ENCODE data around the gene IRX3. TPM values are rescaled to one million over a fixed set of nuclear protein-coding genes. Genes with fewer than 3 reads are reported as not detected.

The IRX3 gene
- total and polyA plus RNA-seq, 2 experiments from 2014 or later: 0.90 to 1.6 TPM

GRCh38 chr16:54266363-54266955 lies 20.1 kb downstream of the IRX3 start:
- H3K4me1 ChIP-seq (ENCODE audit: insufficient read depth): no peaks in the 10 kb centered on the region
- ATAC-seq: no peak
- no peaks in the 10 kb centered on the region for H3K79me2 ChIP-seq (replicated peaks; ENCODE audit: insufficient read depth)
- H2AFZ ChIP-seq: no peak overlapping the region
- H3K4me3 ChIP-seq: no peak overlapping the region
- H3F3A ChIP-seq (replicated peaks; ENCODE audit: low read depth): no peaks in the 10 kb centered on the region
- no peaks in the 10 kb centered on the region for H3K36me3 Mint-ChIP-seq (ENCODE audit: low read depth)
- TF ChIP-seq, protein P1, sequence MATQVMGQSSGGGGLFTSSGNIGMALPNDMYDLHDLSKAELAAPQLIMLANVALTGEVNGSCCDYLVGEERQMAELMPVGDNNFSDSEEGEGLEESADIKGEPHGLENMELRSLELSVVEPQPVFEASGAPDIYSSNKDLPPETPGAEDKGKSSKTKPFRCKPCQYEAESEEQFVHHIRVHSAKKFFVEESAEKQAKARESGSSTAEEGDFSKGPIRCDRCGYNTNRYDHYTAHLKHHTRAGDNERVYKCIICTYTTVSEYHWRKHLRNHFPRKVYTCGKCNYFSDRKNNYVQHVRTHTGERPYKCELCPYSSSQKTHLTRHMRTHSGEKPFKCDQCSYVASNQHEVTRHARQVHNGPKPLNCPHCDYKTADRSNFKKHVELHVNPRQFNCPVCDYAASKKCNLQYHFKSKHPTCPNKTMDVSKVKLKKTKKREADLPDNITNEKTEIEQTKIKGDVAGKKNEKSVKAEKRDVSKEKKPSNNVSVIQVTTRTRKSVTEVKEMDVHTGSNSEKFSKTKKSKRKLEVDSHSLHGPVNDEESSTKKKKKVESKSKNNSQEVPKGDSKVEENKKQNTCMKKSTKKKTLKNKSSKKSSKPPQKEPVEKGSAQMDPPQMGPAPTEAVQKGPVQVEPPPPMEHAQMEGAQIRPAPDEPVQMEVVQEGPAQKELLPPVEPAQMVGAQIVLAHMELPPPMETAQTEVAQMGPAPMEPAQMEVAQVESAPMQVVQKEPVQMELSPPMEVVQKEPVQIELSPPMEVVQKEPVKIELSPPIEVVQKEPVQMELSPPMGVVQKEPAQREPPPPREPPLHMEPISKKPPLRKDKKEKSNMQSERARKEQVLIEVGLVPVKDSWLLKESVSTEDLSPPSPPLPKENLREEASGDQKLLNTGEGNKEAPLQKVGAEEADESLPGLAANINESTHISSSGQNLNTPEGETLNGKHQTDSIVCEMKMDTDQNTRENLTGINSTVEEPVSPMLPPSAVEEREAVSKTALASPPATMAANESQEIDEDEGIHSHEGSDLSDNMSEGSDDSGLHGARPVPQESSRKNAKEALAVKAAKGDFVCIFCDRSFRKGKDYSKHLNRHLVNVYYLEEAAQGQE (IDR thresholded peaks at IDR 0.05; ENCODE audit: unreplicated experiment): no peak
- TF ChIP-seq JUNB (IDR thresholded peaks at IDR 0.05; ENCODE audit: unreplicated experiment): no peak
- TF ChIP-seq ZNF114 (CRISPR knock-in tag; IDR thresholded peaks at IDR 0.05): no peak
- no peak for TF ChIP-seq NANOG (IDR thresholded peaks at IDR 0.05; ENCODE audit: borderline replicate concordance)
- TF ChIP-seq, protein P2, sequence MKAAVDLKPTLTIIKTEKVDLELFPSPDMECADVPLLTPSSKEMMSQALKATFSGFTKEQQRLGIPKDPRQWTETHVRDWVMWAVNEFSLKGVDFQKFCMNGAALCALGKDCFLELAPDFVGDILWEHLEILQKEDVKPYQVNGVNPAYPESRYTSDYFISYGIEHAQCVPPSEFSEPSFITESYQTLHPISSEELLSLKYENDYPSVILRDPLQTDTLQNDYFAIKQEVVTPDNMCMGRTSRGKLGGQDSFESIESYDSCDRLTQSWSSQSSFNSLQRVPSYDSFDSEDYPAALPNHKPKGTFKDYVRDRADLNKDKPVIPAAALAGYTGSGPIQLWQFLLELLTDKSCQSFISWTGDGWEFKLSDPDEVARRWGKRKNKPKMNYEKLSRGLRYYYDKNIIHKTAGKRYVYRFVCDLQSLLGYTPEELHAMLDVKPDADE (IDR thresholded peaks at IDR 0.05): no peak
- TF ChIP-seq ZNF331 (CRISPR knock-in tag; IDR thresholded peaks at IDR 0.05; ENCODE audit: low read depth): no peak
- TF ChIP-seq EZH2phosphoT487 (IDR thresholded peaks at IDR 0.05; ENCODE audit: unreplicated experiment): no peak
- TF ChIP-seq STAT1 (IDR thresholded peaks at IDR 0.05; ENCODE audit: unreplicated experiment): no peak
- no peak for TF ChIP-seq POLR2AphosphoS5 (IDR thresholded peaks at IDR 0.05; ENCODE audit: low read depth)
- TF ChIP-seq EZH2 (IDR thresholded peaks at IDR 0.05; ENCODE audit: low read depth, unreplicated experiment): no peak
- TF ChIP-seq, protein P3, sequence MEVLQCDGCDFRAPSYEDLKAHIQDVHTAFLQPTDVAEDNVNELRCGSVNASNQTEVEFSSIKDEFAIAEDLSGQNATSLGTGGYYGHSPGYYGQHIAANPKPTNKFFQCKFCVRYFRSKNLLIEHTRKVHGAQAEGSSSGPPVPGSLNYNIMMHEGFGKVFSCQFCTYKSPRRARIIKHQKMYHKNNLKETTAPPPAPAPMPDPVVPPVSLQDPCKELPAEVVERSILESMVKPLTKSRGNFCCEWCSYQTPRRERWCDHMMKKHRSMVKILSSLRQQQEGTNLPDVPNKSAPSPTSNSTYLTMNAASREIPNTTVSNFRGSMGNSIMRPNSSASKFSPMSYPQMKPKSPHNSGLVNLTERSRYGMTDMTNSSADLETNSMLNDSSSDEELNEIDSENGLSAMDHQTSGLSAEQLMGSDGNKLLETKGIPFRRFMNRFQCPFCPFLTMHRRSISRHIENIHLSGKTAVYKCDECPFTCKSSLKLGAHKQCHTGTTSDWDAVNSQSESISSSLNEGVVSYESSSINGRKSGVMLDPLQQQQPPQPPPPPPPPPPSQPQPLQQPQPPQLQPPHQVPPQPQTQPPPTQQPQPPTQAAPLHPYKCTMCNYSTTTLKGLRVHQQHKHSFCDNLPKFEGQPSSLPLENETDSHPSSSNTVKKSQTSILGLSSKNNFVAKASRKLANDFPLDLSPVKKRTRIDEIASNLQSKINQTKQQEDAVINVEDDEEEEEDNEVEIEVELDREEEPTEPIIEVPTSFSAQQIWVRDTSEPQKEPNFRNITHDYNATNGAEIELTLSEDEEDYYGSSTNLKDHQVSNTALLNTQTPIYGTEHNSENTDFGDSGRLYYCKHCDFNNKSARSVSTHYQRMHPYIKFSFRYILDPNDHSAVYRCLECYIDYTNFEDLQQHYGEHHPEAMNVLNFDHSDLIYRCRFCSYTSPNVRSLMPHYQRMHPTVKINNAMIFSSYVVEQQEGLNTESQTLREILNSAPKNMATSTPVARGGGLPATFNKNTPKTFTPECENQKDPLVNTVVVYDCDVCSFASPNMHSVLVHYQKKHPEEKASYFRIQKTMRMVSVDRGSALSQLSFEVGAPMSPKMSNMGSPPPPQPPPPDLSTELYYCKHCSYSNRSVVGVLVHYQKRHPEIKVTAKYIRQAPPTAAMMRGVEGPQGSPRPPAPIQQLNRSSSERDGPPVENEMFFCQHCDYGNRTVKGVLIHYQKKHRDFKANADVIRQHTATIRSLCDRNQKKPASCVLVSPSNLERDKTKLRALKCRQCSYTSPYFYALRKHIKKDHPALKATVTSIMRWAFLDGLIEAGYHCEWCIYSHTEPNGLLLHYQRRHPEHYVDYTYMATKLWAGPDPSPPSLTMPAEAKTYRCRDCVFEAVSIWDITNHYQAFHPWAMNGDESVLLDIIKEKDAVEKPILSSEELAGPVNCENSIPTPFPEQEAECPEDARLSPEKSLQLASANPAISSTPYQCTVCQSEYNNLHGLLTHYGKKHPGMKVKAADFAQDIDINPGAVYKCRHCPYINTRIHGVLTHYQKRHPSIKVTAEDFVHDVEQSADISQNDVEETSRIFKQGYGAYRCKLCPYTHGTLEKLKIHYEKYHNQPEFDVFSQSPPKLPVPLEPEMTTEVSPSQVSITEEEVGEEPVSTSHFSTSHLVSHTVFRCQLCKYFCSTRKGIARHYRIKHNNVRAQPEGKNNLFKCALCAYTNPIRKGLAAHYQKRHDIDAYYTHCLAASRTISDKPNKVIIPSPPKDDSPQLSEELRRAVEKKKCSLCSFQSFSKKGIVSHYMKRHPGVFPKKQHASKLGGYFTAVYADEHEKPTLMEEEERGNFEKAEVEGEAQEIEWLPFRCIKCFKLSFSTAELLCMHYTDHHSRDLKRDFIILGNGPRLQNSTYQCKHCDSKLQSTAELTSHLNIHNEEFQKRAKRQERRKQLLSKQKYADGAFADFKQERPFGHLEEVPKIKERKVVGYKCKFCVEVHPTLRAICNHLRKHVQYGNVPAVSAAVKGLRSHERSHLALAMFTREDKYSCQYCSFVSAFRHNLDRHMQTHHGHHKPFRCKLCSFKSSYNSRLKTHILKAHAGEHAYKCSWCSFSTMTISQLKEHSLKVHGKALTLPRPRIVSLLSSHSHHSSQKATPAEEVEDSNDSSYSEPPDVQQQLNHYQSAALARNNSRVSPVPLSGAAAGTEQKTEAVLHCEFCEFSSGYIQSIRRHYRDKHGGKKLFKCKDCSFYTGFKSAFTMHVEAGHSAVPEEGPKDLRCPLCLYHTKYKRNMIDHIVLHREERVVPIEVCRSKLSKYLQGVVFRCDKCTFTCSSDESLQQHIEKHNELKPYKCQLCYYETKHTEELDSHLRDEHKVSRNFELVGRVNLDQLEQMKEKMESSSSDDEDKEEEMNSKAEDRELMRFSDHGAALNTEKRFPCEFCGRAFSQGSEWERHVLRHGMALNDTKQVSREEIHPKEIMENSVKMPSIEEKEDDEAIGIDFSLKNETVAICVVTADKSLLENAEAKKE (CRISPR knock-in tag; IDR thresholded peaks at IDR 0.05): no peak
- TF ChIP-seq CREB1 (CRISPR knock-in tag; IDR thresholded peaks at IDR 0.05; ENCODE audit: low read depth): no peak
- no peak for TF ChIP-seq CTCF (conservative IDR thresholded peaks at IDR 0.05; ENCODE audit: low read depth in 2 of 2)
- H3K4me2 ChIP-seq: no peak overlapping the region
- no peak for DNase-seq (ENCODE audit: low spot score)
- H3K9me3 Mint-ChIP-seq: no peaks in the 10 kb centered on the region
- H3K27ac Mint-ChIP-seq: no peak overlapping the region
- no peaks in the 10 kb centered on the region for H3K4me1 Mint-ChIP-seq
- H3K27ac ChIP-seq (ENCODE audit: low read depth): no peak overlapping the region
- no peaks in the 10 kb centered on the region for H3K27me3 Mint-ChIP-seq (ENCODE audit: insufficient read depth, low read depth, poor library complexity)
- no peaks in the 10 kb centered on the region for H3K36me3 ChIP-seq (ENCODE audit: insufficient read depth)
- no peaks in the 10 kb centered on the region for H3K27me3 ChIP-seq (ENCODE audit: insufficient read depth)
- no peak overlapping the region for H3K4me3 Mint-ChIP-seq
- no peaks in the 10 kb centered on the region for H3K9me2 ChIP-seq (ENCODE audit: insufficient read depth)
- H4K20me1 ChIP-seq (replicated peaks; ENCODE audit: insufficient read depth): no peaks in the 10 kb centered on the region; the same call in 1 of the 2 replicates

Measured in GM23338 (cell line).